Activated CD4-positive, alpha-beta T cell treated with anti-CD3 and anti-CD28 coated beads for 36 hours (primary cell): ENCODE data around the gene LRMDA. TPM values are rescaled to one million over a fixed set of nuclear protein-coding genes. Genes with fewer than 3 reads are reported as not detected.

Experiments used
- ATAC-seq: fragments of 200-7000 bp; cut with Tn5 transposase; one replicate; pipeline ENCODE4 v1.10.0; 2021; ENCODE audit warnings: mild to moderate bottlenecking, moderate library complexity
- CTCF ChIA-PET: fragments of 350-600 bp; sonication (Branson Sonifier 250); formaldehyde crosslinking; loops from one replicate; lab custom pipeline; 2021; ENCODE audit warnings: antibody characterized with exemption; lab: Charles Lee
- POLR2A ChIA-PET: fragments of 350-600 bp; sonication (Branson Sonifier 250); formaldehyde crosslinking; loops from one replicate; lab custom pipeline; 2021; ENCODE audit warnings: antibody characterized with exemption, inconsistent platforms; lab: Charles Lee
- DNase-seq: peaks from one replicate; pipeline ENCODE4 v3.0.0-alpha.2; 2020
- H3K27ac Mint-ChIP-seq: one replicate; pipeline ENCODE4 v1.8.0; 2021; ENCODE audit warnings: mixed read lengths
- H3K27me3 Mint-ChIP-seq: one replicate; pipeline ENCODE4 v1.8.0; 2021; ENCODE audit warnings: mixed read lengths
- H3K36me3 Mint-ChIP-seq: one replicate; pipeline ENCODE4 v1.8.0; 2021; ENCODE audit warnings: low read depth, mixed read lengths
- H3K4me1 Mint-ChIP-seq: one replicate; pipeline ENCODE4 v1.8.0; 2021; ENCODE audit warnings: mixed read lengths
- H3K4me3 Mint-ChIP-seq: one replicate; pipeline ENCODE4 v1.8.0; 2021; ENCODE audit warnings: mild to moderate bottlenecking, moderate library complexity, mixed read lengths
- H3K9me3 Mint-ChIP-seq: one replicate; pipeline ENCODE4 v1.8.0; 2021; ENCODE audit warnings: low read depth, mixed read lengths
- intact Hi-C, 2 experiments: fragments of 100-400 bp; cut with DNase I in 1 of 2; cut with micrococcal nuclease in 1 of 2; formaldehyde crosslinking; loops; one replicate each; pipeline versions ENCODE4 v1.14.2 to v1.15.1; 2022 to 2024; cut with DNase I, micrococcal nuclease
- total RNA-seq, 2 experiments: library from RNA; stranded (reverse); gene quantifications; one replicate each; pipeline ENCODE4 v1.2.3, GENCODE V29; 2021

Gene LRMDA
- total RNA-seq, 2 experiments from 2014 or later, result not detected

DNA sequence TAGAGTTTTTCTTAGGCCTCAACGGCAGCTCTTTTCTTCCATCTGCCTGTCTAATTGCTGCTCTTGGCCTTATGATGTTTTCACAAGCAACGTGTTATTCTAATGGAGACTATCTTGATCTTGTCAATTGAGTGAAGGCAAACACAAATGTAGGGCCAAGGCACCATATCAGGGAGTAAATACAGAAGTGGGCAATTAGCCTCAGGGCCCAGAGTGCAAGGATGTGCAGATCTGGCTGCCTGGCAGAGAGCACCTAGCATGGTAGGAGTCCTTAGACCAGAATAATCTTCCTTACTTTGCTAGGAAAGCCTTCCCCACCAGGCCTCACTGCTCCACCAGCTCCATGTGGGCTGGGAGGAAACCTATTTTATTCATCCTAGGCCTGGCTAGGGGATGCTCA lies 590.9 kb downstream of the LRMDA start:
- no peaks in the 10 kb centered on the region for H3K9me3 Mint-ChIP-seq
- intact Hi-C loops, result no loop called here
- ChIA-PET POLR2A (no interaction called here), CTCF (no interaction called here)
- no peak for ATAC-seq
- H3K27ac Mint-ChIP-seq, result no peak overlapping the region
- DNase-seq, result no peak
- no peaks in the 10 kb centered on the region for H3K36me3 Mint-ChIP-seq
- no peak overlapping the region for H3K4me3 Mint-ChIP-seq
- H3K27me3 Mint-ChIP-seq, result no peaks in the 10 kb centered on the region
- no peaks in the 10 kb centered on the region for H3K4me1 Mint-ChIP-seq

DNA sequence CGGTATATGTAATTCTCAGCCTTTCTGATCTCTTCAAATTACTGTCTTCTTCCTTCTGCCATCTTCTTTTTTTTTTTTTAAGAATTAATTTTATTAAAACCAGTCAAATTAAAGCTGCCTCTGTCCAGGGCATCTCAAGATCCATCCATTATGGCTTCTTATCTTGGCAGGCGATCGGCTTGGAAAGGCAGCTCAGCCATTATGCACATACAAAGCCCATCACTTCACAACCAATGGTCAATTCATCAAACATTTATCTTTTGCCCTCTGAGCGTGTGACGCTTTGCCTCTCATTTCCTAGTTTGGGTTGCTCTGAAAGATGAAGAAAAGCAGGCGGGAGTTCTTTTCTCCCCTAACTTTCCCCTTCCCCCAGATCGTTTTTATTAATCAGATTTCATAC lies 591.6 kb downstream of the LRMDA start:
- no peak for DNase-seq
- Mint-ChIP-seq H3K36me3 (no peaks in the 10 kb centered on the region), H3K9me3 (no peaks in the 10 kb centered on the region), H3K27me3 (no peaks in the 10 kb centered on the region), H3K4me3 (no peak overlapping the region), H3K27ac (no peak overlapping the region), H3K4me1 (no peaks in the 10 kb centered on the region)
- ATAC-seq, result no peak
- ChIA-PET CTCF (no interaction called here), POLR2A (no interaction called here)
- intact Hi-C loops, result no loop called here

DNA sequence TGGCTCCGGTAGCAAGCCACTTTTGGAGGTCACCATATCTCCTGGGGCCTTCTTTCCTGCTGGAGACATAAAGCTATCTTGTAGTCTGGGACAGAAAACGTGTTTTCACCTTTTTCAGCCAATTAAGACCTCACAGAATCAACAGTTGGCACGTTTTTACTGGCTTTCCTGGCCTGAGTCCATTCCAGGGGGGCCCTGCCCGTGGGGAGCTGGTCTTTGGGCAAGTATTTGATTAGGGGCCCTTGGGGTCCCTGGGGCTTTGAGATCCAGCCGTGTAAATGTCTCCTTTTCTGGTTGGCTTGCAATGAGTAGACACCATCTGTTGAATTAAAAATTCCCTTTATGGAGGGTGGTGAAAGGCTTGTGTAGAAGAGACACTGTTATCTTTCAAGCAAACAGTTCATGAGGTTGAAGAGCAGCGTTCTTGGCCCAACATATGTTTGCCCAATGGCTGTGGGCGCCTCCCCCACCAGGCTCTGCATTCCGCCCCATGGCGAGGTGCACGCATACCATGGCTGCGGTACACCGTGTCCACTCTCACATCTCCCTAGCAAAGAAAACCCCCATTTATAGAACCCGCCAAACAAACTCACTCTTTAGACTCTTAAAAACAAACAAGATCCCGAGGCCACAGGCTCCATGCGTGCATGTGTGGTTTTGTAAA lies 593.2 kb downstream of the LRMDA start:
- intact Hi-C loops, result no loop called here
- ATAC-seq (no peak), DNase-seq (no peak)
- POLR2A ChIA-PET, result no interaction called here
- CTCF ChIA-PET, result no interaction called here
- Mint-ChIP-seq H3K27me3 (no peaks in the 10 kb centered on the region), H3K4me1 (no peaks in the 10 kb centered on the region), H3K4me3 (no peak overlapping the region), H3K9me3 (no peaks in the 10 kb centered on the region), H3K27ac (no peak overlapping the region), H3K36me3 (no peaks in the 10 kb centered on the region)

DNA sequence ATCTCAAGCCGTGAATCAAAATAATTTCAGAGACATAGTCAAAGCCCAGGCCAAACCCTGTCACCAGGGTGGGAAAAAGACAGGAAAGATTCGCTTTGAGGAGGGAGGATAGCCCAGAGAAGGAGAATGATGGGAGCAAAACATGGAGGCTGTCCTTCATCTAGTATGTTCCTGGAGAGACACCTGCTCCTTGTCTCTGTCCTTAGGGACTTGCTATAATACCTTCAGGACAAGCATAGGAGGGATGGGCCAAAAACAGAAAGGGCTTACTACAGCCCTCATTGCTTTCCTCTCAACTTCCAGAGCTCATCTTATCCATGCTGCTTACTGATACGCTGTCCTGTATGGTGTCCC lies 593.7 kb downstream of the LRMDA start:
- ATAC-seq (no peak), DNase-seq (no peak)
- intact Hi-C loops, result no loop called here
- Mint-ChIP-seq H3K4me1 (no peaks in the 10 kb centered on the region), H3K9me3 (no peaks in the 10 kb centered on the region), H3K27ac (no peak overlapping the region), H3K36me3 (no peaks in the 10 kb centered on the region), H3K27me3 (no peaks in the 10 kb centered on the region), H3K4me3 (no peak overlapping the region)
- POLR2A ChIA-PET, result no interaction called here
- CTCF ChIA-PET, result interaction anchor here (0.7 kb wide), 1 partner anchor 593 kb away, joined by 4 read pairs; no protein-coding TSS in a partner anchor

DNA sequence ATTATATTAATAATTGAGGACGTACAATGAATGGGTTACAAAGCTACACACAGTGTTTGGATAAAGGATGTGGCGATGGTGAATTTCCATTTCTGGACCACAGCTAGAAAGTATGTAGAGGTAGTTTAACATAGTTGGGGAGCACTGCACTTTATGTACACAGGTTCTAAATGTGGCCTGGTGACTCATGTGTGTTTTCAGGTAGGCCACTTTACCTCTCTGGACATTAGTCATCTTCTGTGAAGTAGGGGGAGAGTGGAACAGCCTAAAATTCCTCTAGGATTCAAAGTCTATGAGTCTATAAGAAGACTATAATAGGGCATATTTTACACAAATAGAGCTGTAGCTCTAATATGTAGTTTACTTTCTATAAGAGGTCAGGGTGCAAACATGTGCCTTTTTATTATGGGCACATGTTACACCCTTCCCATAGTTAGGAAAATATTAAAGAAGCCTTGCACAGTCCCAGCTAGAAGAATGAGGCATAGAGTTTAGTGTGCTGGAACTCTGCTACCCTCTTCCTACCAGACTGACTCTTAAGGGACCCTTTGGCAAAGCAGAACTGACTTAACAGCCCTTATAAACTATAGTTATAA lies 594.9 kb downstream of the LRMDA start:
- CTCF ChIA-PET, result interaction anchor here (1.0 kb wide), 1 partner anchor 10 kb away, joined by 3 read pairs; no protein-coding TSS in a partner anchor
- DNase-seq (no peak), ATAC-seq (no peak)
- POLR2A ChIA-PET, result interaction anchor here (0.7 kb wide), 1 partner anchor 453 kb away, joined by 5 read pairs; no protein-coding TSS in a partner anchor
- Mint-ChIP-seq H3K27me3 (no peaks in the 10 kb centered on the region), H3K27ac (no peak overlapping the region), H3K4me3 (no peak overlapping the region), H3K9me3 (no peaks in the 10 kb centered on the region), H3K4me1 (no peaks in the 10 kb centered on the region), H3K36me3 (no peaks in the 10 kb centered on the region)
- intact Hi-C loops, result no loop called here

DNA sequence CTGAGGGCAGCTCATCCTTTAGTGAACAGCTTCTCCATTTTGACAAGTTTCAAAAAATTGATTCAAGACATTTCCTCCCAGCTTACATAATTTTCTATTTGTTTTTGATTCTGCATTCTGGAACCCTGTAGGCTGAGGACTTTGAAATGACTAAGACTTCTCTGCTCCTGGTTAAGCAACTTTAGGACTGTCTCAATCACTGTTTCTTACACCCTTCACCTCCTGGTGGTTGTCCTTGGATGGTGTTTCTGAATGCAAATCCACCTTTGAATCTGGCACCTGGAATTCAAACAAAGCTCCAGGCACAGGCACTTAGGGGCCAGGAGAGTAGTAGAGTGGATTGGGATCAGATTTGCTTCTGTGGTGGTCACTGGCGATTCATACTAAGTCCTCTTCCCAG lies 595.5 kb downstream of the LRMDA start:
- no peak overlapping the region for H3K4me3 Mint-ChIP-seq
- H3K36me3 Mint-ChIP-seq, result no peaks in the 10 kb centered on the region
- no peak overlapping the region for H3K27ac Mint-ChIP-seq
- ATAC-seq (no peak), DNase-seq (no peak)
- no peaks in the 10 kb centered on the region for H3K9me3 Mint-ChIP-seq
- no peaks in the 10 kb centered on the region for H3K4me1 Mint-ChIP-seq
- ChIA-PET POLR2A (no interaction called here), CTCF (interaction anchor here (1.0 kb wide), 1 partner anchor 9 kb away, joined by 3 read pairs; no protein-coding TSS in a partner anchor)
- intact Hi-C loops, result no loop called here
- no peaks in the 10 kb centered on the region for H3K27me3 Mint-ChIP-seq

DNA sequence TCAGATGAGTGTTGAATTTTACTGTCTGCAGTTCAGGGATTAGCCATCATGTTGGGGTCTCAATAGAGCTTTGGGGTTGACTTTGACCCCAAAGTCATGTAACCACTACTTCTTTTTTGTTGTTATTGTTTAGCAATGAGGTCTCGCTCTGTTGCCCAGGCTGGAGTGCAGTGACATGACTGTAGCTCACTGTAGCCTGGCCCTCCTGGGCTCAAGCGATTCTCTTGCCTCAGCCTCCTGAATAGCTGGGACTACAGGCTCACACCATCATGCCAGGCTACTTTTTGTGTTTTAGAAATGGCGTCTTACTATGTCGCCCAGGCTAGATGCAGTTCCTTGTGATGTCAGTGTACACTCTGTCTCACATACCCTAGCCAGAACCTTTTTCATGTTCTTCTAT lies 598.4 kb downstream of the LRMDA start:
- H3K4me3 Mint-ChIP-seq, result no peak overlapping the region
- no peaks in the 10 kb centered on the region for H3K9me3 Mint-ChIP-seq
- ATAC-seq, result no peak
- intact Hi-C loops, result loop anchor here (10.0 kb wide), 3 partner anchors 275 to 955 kb away; partner anchors contain the start of gene ZNF503 (in 1 of the 2)
- H3K27ac Mint-ChIP-seq, result no peak overlapping the region
- H3K36me3 Mint-ChIP-seq, result no peaks in the 10 kb centered on the region
- peaks cover 3% of the 10 kb centered on the region for H3K27me3 Mint-ChIP-seq
- no peaks in the 10 kb centered on the region for H3K4me1 Mint-ChIP-seq
- ChIA-PET POLR2A (no interaction called here), CTCF (no interaction called here)
- DNase-seq, result no peak

DNA sequence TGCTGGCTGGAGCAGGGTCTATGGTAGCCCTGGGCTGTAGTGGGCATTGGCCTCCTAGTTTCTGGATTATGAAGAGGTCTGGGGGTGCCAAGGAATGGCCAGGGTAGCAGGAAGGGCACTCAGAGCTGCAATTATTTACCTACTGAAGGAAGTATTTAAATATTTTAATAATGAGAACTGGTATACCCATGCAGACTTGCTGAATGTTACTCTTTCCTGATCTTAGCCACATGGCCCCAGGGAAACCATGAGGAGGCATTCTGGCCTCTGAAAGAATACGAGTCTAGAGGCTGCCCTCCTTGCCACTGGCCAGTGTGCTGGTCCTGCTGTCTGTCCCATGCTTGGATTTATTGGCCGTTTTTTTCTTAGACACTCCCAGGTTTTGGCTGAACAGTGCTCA lies 599.7 kb downstream of the LRMDA start:
- Mint-ChIP-seq H3K27me3 (peaks cover 3% of the 10 kb centered on the region), H3K4me1 (no peaks in the 10 kb centered on the region), H3K27ac (no peak overlapping the region), H3K36me3 (no peaks in the 10 kb centered on the region), H3K9me3 (no peaks in the 10 kb centered on the region), H3K4me3 (no peak overlapping the region)
- ATAC-seq (no peak), DNase-seq (no peak)
- CTCF ChIA-PET, result interaction anchor here (0.7 kb wide), 1 partner anchor 1083 kb away, joined by 3 read pairs; no protein-coding TSS in a partner anchor
- POLR2A ChIA-PET, result no interaction called here
- intact Hi-C loops, result loop anchor here (10.0 kb wide), 3 partner anchors 274 to 954 kb away; partner anchors contain the start of gene ZNF503 (in 1 of the 2)

DNA sequence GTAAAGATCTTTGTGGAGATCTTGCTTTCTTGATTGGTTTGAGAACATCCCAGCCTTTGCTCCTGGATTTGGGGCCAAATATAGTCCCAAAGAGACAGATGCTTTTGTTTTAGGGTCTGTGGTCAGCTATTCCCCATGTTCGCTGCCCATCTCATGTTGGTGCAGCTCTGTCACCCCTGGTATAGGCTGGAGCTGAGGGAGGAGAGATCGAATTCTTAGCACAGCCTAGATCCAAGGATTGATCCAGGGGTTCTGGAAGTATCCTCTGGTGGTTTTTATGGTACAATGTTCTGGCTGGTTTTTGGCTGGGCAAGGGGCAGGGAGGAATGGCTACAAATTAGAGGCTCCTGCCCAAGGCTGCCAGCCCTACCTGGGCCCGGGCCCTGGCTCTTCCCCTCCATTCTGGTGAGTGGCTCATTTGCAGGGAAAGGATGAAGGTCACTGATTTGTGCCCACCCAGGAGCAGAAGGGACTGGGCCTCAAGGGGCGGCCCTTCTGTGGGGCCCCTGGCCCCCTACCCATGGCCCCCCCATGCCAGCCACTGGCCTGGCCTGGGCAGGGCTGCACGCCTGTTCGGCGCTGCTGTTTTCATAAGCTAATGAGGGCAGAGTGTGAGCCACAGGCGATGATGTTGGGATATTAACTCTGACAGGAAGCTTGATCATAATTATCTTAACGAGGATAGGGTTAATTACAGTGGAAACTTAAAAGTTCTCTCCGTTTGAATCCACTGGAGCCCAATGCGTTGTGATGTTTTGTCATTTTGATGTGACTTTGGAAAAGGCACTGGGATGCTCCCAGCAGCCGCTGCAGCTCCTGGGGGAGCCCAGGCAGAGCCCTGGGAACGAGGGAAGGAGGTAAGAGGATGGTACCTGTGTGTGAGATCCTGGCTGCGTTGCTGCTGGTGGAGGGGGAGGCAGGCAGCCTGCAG lies 600.6 kb downstream of the LRMDA start:
- ATAC-seq (no peak), DNase-seq (no peak)
- no peak overlapping the region for H3K4me3 Mint-ChIP-seq
- no peaks in the 10 kb centered on the region for H3K4me1 Mint-ChIP-seq
- peaks cover 3% of the 10 kb centered on the region for H3K27me3 Mint-ChIP-seq
- H3K9me3 Mint-ChIP-seq, result no peaks in the 10 kb centered on the region
- intact Hi-C loops, result loop anchor here (10.0 kb wide), 3 partner anchors 273 to 953 kb away; partner anchors contain the start of gene ZNF503 (in 1 of the 2)
- ChIA-PET POLR2A (no interaction called here), CTCF (interaction anchor here (0.6 kb wide), 1 partner anchor 1559 kb away, joined by 5 read pairs; no protein-coding TSS in a partner anchor)
- no peaks in the 10 kb centered on the region for H3K36me3 Mint-ChIP-seq
- H3K27ac Mint-ChIP-seq, result no peak overlapping the region

DNA sequence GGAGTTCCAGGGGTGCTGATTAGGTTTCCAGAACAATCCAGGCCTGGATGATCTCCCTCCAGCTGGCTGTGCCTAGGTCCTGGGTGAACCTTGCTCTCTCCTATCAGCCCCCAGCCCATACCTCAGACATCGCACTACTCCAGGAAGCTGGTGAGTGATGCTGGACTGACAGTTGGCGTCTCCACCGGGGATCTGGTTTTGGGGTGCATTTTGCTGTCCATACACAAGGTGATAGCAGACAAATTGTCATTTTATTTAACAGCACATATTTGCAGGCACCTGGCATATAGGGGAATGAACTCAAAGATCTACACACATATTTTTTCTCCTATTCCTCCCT lies 601.2 kb downstream of the LRMDA start:
- Mint-ChIP-seq H3K27me3 (peaks cover 3% of the 10 kb centered on the region), H3K4me1 (no peaks in the 10 kb centered on the region), H3K36me3 (no peaks in the 10 kb centered on the region), H3K4me3 (no peak overlapping the region), H3K9me3 (no peaks in the 10 kb centered on the region), H3K27ac (no peak overlapping the region)
- intact Hi-C loops, result loop anchor here (10.0 kb wide), 3 partner anchors 272 to 952 kb away; partner anchors contain the start of gene ZNF503 (in 1 of the 2)
- ChIA-PET CTCF (interaction anchor here (0.7 to 0.8 kb wide), 2 partner anchors 9 to 762 kb away, joined by 3 read pairs; no protein-coding TSS in a partner anchor), POLR2A (no interaction called here)
- DNase-seq (no peak), ATAC-seq (no peak)
